GM06990 (cell line): Measurements from ENCODE around the gene DDRGK1.

Experiments used
- DNase-seq: peaks from one replicate; pipeline ENCODE4 v3.0.0-alpha.2; 2011; ENCODE audit not compliant: insufficient read length; ENCODE audit errors: extremely low read depth
- H3K27me3 ChIP-seq: replicated peaks from 2 replicates; pipeline ENCODE4 v1.6.0; 2011; ENCODE audit warnings: low read length; ENCODE audit not compliant: control insufficient read depth, insufficient read depth
- H3K36me3 ChIP-seq: 2 replicates; pipeline ENCODE4 v1.5.1; 2011; ENCODE audit warnings: low read length; ENCODE audit not compliant: control insufficient read depth, insufficient read depth
- H3K4me3 ChIP-seq: replicated peaks from 2 replicates; pipeline ENCODE4 v1.5.1; 2011; ENCODE audit warnings: low read depth, mild to moderate bottlenecking, control low read depth, low read length
- TF ChIP-seq, protein P1 (sequence below): IDR thresholded peaks from 2 replicates; pipeline ENCODE4 v1.5.1; 2011; ENCODE audit warnings: low read length, control low read depth, mild to moderate bottlenecking, inconsistent platforms; ENCODE audit not compliant: insufficient read depth, poor library complexity, severe bottlenecking

Gene DDRGK1

DNA sequence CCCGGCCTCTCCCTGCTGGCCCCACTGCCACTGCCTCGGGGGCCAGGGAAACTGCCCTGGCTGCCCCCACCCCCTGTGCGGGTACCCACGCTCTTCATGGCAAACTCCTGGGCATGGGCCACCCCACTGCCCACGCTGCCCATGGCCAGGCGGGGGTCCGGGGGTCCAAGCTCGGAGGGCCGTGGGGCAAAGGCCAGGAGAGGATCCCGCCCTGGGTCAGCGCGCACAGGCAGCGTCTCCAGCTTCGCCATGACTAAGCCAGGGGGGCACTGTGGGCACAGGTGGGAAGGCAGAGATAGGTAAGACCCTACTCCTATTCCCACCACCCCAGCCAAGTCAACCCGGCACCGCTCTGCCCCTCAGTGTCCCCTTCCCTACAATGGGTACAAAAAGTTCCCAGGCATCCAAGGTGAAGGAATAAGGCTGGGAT lies 37.6 kb downstream of the DDRGK1 start:
- Histone ChIP-seq H3K4me3 (no peak overlapping the region), H3K27me3 (no peaks in the 10 kb centered on the region; the same call in 1 of the 2 replicates), H3K36me3 (no peaks in the 10 kb centered on the region)
- DNase-seq = no peak
- TF ChIP-seq, protein P1, sequence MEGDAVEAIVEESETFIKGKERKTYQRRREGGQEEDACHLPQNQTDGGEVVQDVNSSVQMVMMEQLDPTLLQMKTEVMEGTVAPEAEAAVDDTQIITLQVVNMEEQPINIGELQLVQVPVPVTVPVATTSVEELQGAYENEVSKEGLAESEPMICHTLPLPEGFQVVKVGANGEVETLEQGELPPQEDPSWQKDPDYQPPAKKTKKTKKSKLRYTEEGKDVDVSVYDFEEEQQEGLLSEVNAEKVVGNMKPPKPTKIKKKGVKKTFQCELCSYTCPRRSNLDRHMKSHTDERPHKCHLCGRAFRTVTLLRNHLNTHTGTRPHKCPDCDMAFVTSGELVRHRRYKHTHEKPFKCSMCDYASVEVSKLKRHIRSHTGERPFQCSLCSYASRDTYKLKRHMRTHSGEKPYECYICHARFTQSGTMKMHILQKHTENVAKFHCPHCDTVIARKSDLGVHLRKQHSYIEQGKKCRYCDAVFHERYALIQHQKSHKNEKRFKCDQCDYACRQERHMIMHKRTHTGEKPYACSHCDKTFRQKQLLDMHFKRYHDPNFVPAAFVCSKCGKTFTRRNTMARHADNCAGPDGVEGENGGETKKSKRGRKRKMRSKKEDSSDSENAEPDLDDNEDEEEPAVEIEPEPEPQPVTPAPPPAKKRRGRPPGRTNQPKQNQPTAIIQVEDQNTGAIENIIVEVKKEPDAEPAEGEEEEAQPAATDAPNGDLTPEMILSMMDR = no peak

DNA sequence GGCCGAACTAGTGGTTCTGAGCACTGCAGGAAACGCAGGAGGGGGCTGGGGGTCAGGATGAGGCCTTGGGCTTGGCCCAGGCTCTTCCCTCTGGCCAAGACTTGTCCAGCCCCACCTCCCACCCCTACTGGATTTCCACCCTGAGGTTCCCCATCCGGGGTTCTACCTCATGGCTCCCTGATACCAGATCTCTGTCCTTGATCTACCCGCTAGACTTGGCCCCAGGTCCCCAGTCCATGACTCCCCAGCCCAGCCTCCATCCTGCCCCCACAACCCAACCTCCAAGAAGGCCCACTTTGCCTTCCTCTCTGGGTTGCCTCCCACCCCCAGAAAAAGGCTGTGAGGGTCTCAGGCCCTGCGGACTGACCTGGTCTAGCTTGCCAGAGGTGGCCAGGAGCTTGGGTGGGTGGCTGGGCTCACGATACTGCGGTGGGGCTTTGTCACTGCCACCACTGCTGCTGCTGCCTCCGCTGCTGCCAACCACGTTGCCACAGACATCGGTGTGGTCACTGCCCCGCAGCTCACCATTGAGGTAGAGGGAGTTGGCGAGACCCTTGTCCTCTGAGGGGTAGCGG lies 38.1 kb downstream of the DDRGK1 start:
- no peaks in the 10 kb centered on the region; the same call in 1 of the 2 replicates for H3K27me3 ChIP-seq
- H3K4me3 ChIP-seq = no peak overlapping the region
- TF ChIP-seq, protein P1 = no peak
- no peak for DNase-seq
- H3K36me3 ChIP-seq = no peaks in the 10 kb centered on the region

DNA sequence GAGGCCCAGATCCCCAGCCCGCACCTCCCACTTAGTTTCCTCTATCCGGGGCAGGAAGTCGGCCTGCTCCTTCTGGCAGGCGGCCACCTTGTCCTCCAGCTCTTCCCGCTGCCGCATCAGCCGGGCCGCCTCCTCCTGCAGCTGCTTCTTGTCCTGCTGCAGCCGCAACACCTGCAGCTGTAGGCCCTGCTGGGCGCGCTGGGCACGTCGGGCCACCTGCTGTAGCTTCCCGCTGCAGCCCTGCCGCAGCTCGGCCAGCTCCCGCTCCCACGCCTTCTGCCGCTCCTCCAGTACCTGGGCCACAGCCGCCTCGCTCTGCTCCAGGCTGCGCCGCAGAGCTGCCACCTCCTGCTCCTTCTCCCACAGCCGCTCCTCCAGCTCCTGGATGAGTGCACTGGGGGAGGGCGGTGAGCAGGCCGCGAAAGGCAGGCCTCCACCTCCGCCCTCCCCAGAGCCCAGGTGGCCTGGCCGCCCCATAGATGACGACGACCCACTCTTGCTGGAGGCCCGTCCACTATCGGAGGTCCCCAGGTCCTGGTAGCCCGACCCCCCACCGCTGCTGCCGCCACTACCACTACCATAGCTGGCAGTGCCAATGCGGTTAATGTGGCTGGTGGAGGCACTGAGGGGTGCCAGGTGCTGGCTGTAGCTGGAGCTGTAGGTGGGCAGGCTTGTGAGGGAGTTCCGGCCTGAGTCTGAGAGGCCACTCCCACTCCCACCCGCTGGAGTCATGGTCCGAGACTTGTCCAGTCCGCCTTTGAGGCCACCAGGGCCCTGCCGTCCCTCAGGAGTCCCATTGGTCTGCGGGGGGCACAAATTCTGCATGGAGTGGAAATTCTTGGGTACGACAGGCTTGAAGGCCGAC lies 38.8 kb downstream of the DDRGK1 start:
- H3K36me3 ChIP-seq = no peaks in the 10 kb centered on the region
- TF ChIP-seq, protein P1 = no peak
- no peak for DNase-seq
- no peak overlapping the region for H3K4me3 ChIP-seq
- H3K27me3 ChIP-seq = no peaks in the 10 kb centered on the region; the same call in 1 of the 2 replicates

DNA sequence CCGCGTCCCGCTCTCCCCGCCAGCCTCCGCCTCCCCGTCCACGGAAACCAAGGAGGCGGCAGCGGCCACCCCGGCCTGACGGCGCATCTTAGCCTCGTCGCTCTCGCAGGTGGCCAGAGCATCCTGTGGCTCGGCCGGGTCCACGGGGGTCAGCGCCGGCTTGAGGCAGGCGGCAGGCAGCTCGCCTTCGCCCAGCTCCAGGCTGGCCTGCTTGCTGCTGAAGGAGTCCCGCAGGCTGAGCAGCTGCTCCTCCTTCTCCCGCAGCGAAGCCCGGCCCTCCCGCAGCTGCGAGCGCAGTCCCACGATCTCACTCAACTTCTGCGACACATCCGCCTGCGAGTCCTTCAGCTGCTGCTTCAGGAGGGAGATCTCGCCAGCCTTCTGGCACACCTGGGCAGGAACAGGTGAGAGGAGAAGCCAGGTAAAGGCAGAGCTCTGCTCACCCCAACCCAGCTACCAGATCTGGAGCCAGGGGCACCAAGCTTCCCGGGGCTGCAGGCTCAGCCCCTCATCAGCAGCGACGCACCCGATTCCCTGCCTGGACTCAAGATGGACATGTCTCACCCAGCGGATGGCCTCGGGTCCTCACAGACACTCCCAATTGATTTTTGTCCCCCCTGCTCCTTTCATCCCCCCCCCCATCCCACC lies 39.6 kb downstream of the DDRGK1 start:
- TF ChIP-seq, protein P1 = no peak
- Histone ChIP-seq H3K36me3 (no peaks in the 10 kb centered on the region), H3K4me3 (no peak overlapping the region), H3K27me3 (no peaks in the 10 kb centered on the region; the same call in 1 of the 2 replicates)
- DNase-seq = no peak

DNA sequence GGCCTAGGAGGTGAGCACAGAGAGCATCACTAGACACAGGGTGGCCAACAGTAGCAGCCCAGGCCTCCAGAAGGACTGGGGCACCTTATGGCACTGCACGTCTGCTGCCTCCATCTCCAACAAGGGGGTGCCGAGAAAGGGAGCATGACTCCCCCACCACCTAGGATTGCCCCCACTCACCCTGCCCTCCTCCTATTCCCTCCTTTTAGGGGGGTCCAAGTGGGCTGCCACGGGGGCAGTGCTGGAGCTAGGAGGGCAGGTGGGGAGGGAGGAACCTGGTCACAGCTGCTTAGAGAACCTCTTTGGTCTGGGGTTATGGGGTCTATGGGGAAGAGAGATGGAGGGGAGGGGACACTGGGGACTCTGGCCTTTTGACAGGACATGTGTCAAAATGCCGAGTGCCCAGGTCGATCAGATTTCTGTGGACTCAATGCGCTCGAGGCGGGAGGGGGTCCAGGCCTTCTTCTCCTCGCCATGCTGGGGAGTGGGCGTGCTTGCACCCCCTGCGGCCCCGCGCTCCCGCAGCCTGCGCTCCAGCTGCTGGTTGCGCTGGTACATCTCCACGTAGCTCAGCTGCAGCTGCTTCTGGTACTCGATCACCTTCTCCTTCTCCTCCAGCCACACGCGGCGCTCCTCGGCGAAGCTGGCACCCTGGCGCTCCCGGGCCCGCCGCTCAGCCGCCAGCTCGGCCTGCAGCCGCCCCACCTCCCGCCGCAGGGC lies 40.3 kb downstream of the DDRGK1 start:
- TF ChIP-seq, protein P1 = no peak
- Histone ChIP-seq H3K4me3 (no peak overlapping the region), H3K36me3 (no peaks in the 10 kb centered on the region), H3K27me3 (no peaks in the 10 kb centered on the region; the same call in 1 of the 2 replicates)
- DNase-seq = no peak
